Keratinocyte (primary cell): ENCODE measurements around the gene FRMD6. TPM values are rescaled to one million over a fixed set of nuclear protein-coding genes. Genes with fewer than 3 reads are reported as not detected.
A peak's percentile ranks its signal among the peaks of the same experiment; 100 is the strongest.

Source experiments
- DNase-seq: peaks from one replicate; pipeline ENCODE4 v3.0.0-alpha.2; 2011; ENCODE audit warnings: low read depth, missing footprints, low spot score
- FAIRE-seq: peaks from 2 replicates; lab custom pipeline; 2011; peaks lifted over from hg19 to GRCh38; lab: Jason Lieb, UNC
- H2AFZ ChIP-seq: 2 replicates; pipeline ENCODE4 v1.6.0; 2012; ENCODE audit warnings: low read length, control low read depth, inconsistent platforms; ENCODE audit not compliant: control insufficient read depth
- H3K27ac ChIP-seq: 2 replicates; pipeline ENCODE4 v1.5.1; 2011; ENCODE audit warnings: low read length; ENCODE audit not compliant: control insufficient read depth, insufficient read depth
- H3K27me3 ChIP-seq: 3 replicates; pipeline ENCODE4 v1.6.0; 2011; ENCODE audit warnings: low read length; ENCODE audit not compliant: control insufficient read depth, insufficient read depth; ENCODE audit errors: extremely low read depth
- H3K36me3 ChIP-seq, 2 experiments: 2 replicates in 1 of 2; 3 replicates in 1 of 2; pipeline ENCODE4 v1.5.1; 2011; ENCODE audit warnings: low read length in 2 of 2, mild to moderate bottlenecking in 1 of 2; ENCODE audit not compliant: control insufficient read depth in 2 of 2, insufficient read depth in 2 of 2; ENCODE audit errors: extremely low read depth in 1 of 2
- H3K4me1 ChIP-seq: 3 replicates; pipeline ENCODE4 v1.5.1; 2011; ENCODE audit warnings: low read length; ENCODE audit not compliant: control insufficient read depth, insufficient read depth; ENCODE audit errors: extremely low read depth
- H3K4me2 ChIP-seq: 3 replicates; pipeline ENCODE4 v1.6.0; 2011; ENCODE audit warnings: low read depth, low read length; ENCODE audit not compliant: control insufficient read depth, insufficient read depth; ENCODE audit errors: extremely low read depth
- H3K4me3 ChIP-seq, 3 experiments: fragments of 200-600 bp in 1 of 3; sonication (generic) in 1 of 3; 2 replicates in 2 of 3; 3 replicates in 1 of 3; pipeline ENCODE4 v1.5.1; 2011 to 2016; ENCODE audit warnings: low read length in 3 of 3, mild to moderate bottlenecking in 3 of 3, control low read depth in 2 of 3, inconsistent platforms in 1 of 3, low read depth in 1 of 3, mixed read lengths in 1 of 3, mixed run types in 1 of 3, moderate library complexity in 1 of 3; ENCODE audit not compliant: control insufficient read depth in 2 of 3, insufficient read depth in 2 of 3; ENCODE audit errors: extremely low read depth in 1 of 3
- H3K79me2 ChIP-seq: 2 replicates; pipeline ENCODE4 v1.6.0; 2012; ENCODE audit warnings: low read length; ENCODE audit not compliant: control insufficient read depth, insufficient read depth
- H3K9ac ChIP-seq: 3 replicates; pipeline ENCODE4 v1.6.0; 2011; ENCODE audit warnings: low read length; ENCODE audit not compliant: control insufficient read depth, insufficient read depth; ENCODE audit errors: extremely low read depth
- H3K9me1 ChIP-seq: 3 replicates; pipeline ENCODE4 v1.6.0; 2011; ENCODE audit warnings: low read length; ENCODE audit not compliant: control insufficient read depth, insufficient read depth; ENCODE audit errors: extremely low read depth
- H3K9me3 ChIP-seq: 2 replicates; pipeline ENCODE4 v1.5.1; 2012; ENCODE audit warnings: low read depth, low read length; ENCODE audit not compliant: control insufficient read depth
- H4K20me1 ChIP-seq: 3 replicates; pipeline ENCODE4 v1.6.0; 2011; ENCODE audit warnings: low read length; ENCODE audit not compliant: control insufficient read depth, insufficient read depth; ENCODE audit errors: extremely low read depth
- EZH2 ChIP-seq: IDR thresholded peaks from one replicate; pipeline ENCODE4 v1.6.1; 2012; ENCODE audit warnings: inconsistent platforms, mild to moderate bottlenecking, low read length, moderate library complexity
- dilution Hi-C: fragments of 300-500 bp; cut with MboI; formaldehyde crosslinking; loops from one replicate; pipeline ENCODE4 v1.7.0; 2020; ENCODE audit warnings: low sequenced_read_pairs; ENCODE audit not compliant: extremely low pct_ligation_motif_present
- polyA plus RNA-seq, 5 experiments: library from polyadenylated mRNA; depleted of rRNA in 3 of 5; stranded (reverse) in 3 of 5; stranded (forward) in 1 of 5; unstranded in 1 of 5; fragments of >200 nt; gene quantifications; 1 replicate in 1 of 5; 2 replicates in 3 of 5; 3 replicates in 1 of 5; pipeline versions ENCODE4 v1.2.1 to v1.2.3, GENCODE V29; 2011 to 2012; ENCODE audit warnings: missing spikeins in 2 of 5, low read depth in 1 of 5, low replicate concordance in 1 of 5
- TF ChIP-seq, protein P1 (sequence below), 3 experiments: IDR thresholded peaks in 1 of 3; conservative IDR thresholded peaks in 1 of 3; optimal IDR thresholded peaks in 1 of 3; 2 replicates in 2 of 3; 3 replicates in 1 of 3; pipeline versions ENCODE3 to v1.5.1; 2011; ENCODE audit warnings: low read length in 3 of 3, mild to moderate bottlenecking in 3 of 3, moderate library complexity in 2 of 3, control low read depth in 1 of 3, inconsistent platforms in 1 of 3; ENCODE audit not compliant: insufficient read depth in 2 of 3; ENCODE audit errors: extremely low read depth in 1 of 3

The FRMD6 gene
- polyA plus RNA-seq, 1 donor (not counting 4 experiments of a cell fraction or from before 2014, with no cell fraction given) = 120 TPM

DNA sequence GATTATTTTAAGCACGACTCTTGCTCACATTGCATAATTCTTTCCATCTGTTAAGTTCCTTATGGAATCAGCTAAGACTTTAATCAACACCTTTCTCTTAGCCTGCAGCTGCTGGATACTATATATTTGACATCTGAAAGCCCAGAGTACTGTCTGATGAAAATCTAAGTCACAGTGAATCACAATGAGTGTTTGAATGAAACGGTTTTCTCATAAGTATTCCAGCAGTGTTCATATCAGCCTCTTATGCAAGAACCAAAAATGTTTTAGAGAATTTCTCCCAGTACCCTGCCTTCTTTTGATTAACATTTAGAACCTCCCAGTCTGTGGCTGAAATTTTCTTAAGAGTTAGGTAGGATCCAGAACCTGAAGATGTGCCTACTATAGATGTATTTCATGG, 55.6 kb downstream of the FRMD6 start:
- no peaks in the 10 kb centered on the region for H3K4me1 ChIP-seq
- dilution Hi-C loops = no loop called here
- TF ChIP-seq, protein P1, sequence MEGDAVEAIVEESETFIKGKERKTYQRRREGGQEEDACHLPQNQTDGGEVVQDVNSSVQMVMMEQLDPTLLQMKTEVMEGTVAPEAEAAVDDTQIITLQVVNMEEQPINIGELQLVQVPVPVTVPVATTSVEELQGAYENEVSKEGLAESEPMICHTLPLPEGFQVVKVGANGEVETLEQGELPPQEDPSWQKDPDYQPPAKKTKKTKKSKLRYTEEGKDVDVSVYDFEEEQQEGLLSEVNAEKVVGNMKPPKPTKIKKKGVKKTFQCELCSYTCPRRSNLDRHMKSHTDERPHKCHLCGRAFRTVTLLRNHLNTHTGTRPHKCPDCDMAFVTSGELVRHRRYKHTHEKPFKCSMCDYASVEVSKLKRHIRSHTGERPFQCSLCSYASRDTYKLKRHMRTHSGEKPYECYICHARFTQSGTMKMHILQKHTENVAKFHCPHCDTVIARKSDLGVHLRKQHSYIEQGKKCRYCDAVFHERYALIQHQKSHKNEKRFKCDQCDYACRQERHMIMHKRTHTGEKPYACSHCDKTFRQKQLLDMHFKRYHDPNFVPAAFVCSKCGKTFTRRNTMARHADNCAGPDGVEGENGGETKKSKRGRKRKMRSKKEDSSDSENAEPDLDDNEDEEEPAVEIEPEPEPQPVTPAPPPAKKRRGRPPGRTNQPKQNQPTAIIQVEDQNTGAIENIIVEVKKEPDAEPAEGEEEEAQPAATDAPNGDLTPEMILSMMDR (optimal IDR thresholded peaks at IDR 0.05 in 1 of 3, IDR thresholded peaks at IDR 0.05 in 1 of 3, conservative IDR thresholded peaks at IDR 0.05 in 1 of 3; ENCODE audit: extremely low read depth in 1 of 3, insufficient read depth in 2 of 3, low read length in 3 of 3) = no peak
- TF ChIP-seq EZH2 = no peak
- no peak overlapping the region for H3K27ac ChIP-seq
- DNase-seq = no peak
- H3K9me3 ChIP-seq = no peaks in the 10 kb centered on the region
- peaks cover 3% of the 10 kb centered on the region for H3K9me1 ChIP-seq
- peaks cover 10% of the 10 kb centered on the region for H3K79me2 ChIP-seq
- H3K9ac ChIP-seq = no peak overlapping the region
- no peak overlapping the region for H3K4me3 ChIP-seq
- FAIRE-seq = peak; percentile 29
- H2AFZ ChIP-seq = no peak overlapping the region
- no peak overlapping the region for H3K4me2 ChIP-seq
- H3K36me3 ChIP-seq = peaks cover 23 to 57% of the 10 kb centered on the region in 2 experiments
- H4K20me1 ChIP-seq = peaks cover 2% of the 10 kb centered on the region
- H3K27me3 ChIP-seq = no peaks in the 10 kb centered on the region

DNA sequence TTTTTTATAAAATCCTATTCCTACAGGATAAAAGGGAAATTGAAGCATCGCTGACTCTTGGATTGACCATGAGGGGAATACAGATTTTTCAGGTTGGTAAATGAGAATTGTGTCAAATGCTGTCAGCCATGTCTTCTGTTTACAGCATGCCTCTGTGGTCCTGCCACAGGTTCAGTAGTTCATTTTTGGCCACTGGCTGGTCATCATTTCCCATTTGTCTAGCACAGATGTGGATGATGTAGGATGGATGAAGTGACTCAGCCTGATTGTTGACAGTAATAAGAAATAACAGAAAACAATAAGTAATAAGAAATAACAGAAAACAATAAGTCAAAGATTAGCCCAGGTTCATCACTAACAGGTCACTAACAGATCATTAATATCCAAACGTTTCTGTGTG, 59.8 kb downstream of the FRMD6 start:
- H3K9ac ChIP-seq = no peak overlapping the region
- FAIRE-seq = no peak
- H4K20me1 ChIP-seq = peaks cover 2% of the 10 kb centered on the region
- H3K4me2 ChIP-seq = no peak overlapping the region
- H3K9me1 ChIP-seq = no peaks in the 10 kb centered on the region
- H3K9me3 ChIP-seq = no peaks in the 10 kb centered on the region
- dilution Hi-C loops = no loop called here
- no peak for DNase-seq
- no peaks in the 10 kb centered on the region for H3K4me1 ChIP-seq
- no peak overlapping the region for H2AFZ ChIP-seq
- H3K4me3 ChIP-seq = no peak overlapping the region
- TF ChIP-seq, protein P1 (optimal IDR thresholded peaks at IDR 0.05 in 1 of 3, IDR thresholded peaks at IDR 0.05 in 1 of 3, conservative IDR thresholded peaks at IDR 0.05 in 1 of 3; ENCODE audit: extremely low read depth in 1 of 3, insufficient read depth in 2 of 3, low read length in 3 of 3) = no peak
- no peak for TF ChIP-seq EZH2
- H3K79me2 ChIP-seq = peaks cover 4% of the 10 kb centered on the region
- H3K36me3 ChIP-seq = peaks cover 21 to 28% of the 10 kb centered on the region in 2 experiments
- no peak overlapping the region for H3K27ac ChIP-seq
- no peaks in the 10 kb centered on the region for H3K27me3 ChIP-seq
